ENCODE data around the gene GPM6B.

Gene GPM6B

DNA sequence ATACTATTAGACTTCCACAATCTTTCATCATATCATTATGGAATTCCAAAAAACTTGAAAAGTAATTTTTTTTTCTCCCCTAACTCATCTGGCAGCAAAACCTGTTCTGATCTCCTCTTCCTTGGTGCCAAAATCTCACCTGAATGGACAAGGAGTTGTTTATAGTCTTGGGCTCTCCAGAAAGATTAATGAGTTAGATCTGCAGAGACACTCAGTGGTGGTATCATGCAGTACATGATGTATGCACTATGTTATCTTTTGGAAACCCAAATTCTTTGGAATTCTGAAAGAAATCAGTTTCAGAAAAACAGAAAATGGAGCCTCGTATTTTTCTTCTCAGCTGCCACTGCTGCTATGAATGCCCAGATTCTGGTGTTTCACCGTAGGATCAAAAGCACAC, 11.7 kb downstream of the GPM6B start:
- no peak overlapping the region for H3K4me3 ChIP-seq (ENCODE audit: low read depth, low read length)
- TF ChIP-seq, protein P1, sequence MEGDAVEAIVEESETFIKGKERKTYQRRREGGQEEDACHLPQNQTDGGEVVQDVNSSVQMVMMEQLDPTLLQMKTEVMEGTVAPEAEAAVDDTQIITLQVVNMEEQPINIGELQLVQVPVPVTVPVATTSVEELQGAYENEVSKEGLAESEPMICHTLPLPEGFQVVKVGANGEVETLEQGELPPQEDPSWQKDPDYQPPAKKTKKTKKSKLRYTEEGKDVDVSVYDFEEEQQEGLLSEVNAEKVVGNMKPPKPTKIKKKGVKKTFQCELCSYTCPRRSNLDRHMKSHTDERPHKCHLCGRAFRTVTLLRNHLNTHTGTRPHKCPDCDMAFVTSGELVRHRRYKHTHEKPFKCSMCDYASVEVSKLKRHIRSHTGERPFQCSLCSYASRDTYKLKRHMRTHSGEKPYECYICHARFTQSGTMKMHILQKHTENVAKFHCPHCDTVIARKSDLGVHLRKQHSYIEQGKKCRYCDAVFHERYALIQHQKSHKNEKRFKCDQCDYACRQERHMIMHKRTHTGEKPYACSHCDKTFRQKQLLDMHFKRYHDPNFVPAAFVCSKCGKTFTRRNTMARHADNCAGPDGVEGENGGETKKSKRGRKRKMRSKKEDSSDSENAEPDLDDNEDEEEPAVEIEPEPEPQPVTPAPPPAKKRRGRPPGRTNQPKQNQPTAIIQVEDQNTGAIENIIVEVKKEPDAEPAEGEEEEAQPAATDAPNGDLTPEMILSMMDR (IDR thresholded peaks at IDR 0.05; ENCODE audit: low read depth, low read length, missing control alignments) = no peak
- no peak for DNase-seq (ENCODE audit: low read depth)

DNA sequence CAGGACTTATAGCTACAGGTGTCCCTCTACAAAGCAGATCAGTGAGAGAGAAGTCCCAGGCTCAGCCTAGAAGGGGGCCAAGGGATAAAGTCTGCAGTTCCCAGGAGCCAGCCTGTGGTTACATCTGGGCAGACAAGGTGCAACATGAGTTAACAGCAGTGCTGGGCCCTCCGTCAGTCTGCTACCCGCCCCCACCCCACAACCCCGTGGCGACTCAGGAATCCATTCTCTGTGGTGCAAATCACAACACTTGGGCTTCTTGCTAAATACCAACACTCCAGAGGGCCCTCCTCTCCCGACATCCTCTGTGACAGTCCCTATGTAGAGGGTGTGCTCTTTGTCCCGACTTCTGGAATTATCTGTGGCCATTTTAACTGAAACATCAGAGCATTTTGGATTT, 13.8 kb downstream of the GPM6B start:
- H3K4me3 ChIP-seq (ENCODE audit: low read depth, low read length) = no peak overlapping the region
- no peak for DNase-seq (ENCODE audit: low read depth)
- TF ChIP-seq, protein P1 (IDR thresholded peaks at IDR 0.05; ENCODE audit: low read depth, low read length, missing control alignments) = no peak

- TF ChIP-seq, protein P1 (IDR thresholded peaks at IDR 0.05; ENCODE audit: low read depth, low read length, missing control alignments) = no peak
- no peak overlapping the region for H3K4me3 ChIP-seq (ENCODE audit: low read depth, low read length)
- DNase-seq (ENCODE audit: low read depth) = no peak
Observed at GRCh38 chrX:13798184-13798583, 18.7 kb downstream of the GPM6B start.

GRCh38 chrX:13797512-13797911, 19.4 kb downstream of the GPM6B start:
- TF ChIP-seq, protein P1 (IDR thresholded peaks at IDR 0.05; ENCODE audit: low read depth, low read length, missing control alignments) = no peak
- H3K4me3 ChIP-seq (ENCODE audit: low read depth, low read length) = no peak overlapping the region
- no peak for DNase-seq (ENCODE audit: low read depth)

DNA sequence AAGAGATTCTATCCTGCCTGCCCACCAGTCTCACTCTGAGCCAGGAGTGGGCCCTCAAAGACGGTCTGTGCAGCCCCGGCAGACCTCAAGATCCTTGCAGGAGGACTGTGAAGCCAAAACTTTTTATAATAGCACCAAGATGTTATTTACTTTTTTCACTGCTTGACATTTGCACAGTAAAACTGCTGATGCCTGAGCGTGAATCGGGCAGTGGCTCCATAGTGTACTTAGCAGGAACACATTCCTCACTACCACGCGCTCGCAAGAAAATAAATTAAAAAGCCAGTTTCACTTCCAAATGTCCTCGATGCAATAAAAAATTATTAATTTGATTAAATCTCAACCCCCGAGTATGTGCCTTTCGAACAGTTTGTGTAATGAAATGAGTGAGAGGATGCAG, 22.5 kb downstream of the GPM6B start:
- no peak overlapping the region for H3K4me3 ChIP-seq (ENCODE audit: low read depth, low read length)
- DNase-seq (ENCODE audit: low read depth) = no peak
- TF ChIP-seq, protein P1 (IDR thresholded peaks at IDR 0.05; ENCODE audit: low read depth, low read length, missing control alignments) = no peak

- no peak overlapping the region for H3K4me3 ChIP-seq (ENCODE audit: low read depth, low read length)
- no peak for DNase-seq (ENCODE audit: low read depth)
- TF ChIP-seq, protein P1 (IDR thresholded peaks at IDR 0.05; ENCODE audit: low read depth, low read length, missing control alignments) = no peak
Observed at GRCh38 chrX:13793897-13794296, 23.0 kb downstream of the GPM6B start.

DNA sequence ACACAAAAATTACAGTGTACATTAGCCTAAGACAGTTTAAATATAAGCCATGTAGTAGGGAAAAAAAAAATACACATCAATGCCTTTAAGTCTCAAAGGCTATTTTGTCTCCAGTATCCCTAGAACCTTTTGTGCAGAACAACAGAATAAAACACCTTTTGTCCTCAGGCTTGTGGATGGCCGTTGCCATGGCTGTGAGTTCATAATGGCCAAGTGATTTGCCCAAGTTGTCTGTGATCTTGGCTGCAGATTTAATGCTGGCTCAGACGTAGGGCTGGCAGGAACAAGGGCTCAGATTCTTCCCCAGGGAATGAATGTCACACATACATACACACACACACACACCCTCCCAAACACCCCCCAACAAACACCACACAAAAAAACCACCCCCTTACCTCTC, 25.3 kb downstream of the GPM6B start:
- TF ChIP-seq, protein P1 (IDR thresholded peaks at IDR 0.05; ENCODE audit: low read depth, low read length, missing control alignments) = no peak
- no peak for DNase-seq (ENCODE audit: low read depth)
- no peak overlapping the region for H3K4me3 ChIP-seq (ENCODE audit: low read depth, low read length)

All from GM12864 (cell line).